Colonic mucosa (tissue), 4 donors: ENCODE measurements around the gene COL11A2. TPM values are rescaled to one million over a fixed set of nuclear protein-coding genes. Genes with fewer than 3 reads are reported as not detected.

Experiments used
- DNase-seq: peaks from one replicate; pipeline ENCODE4 v3.0.0-alpha.2; 2020
- H3K27ac ChIP-seq: fragments of 200-600 bp; one replicate; pipeline ENCODE4 v1.8.0; 2021
- H3K27me3 ChIP-seq: fragments of 200-600 bp; one replicate; pipeline ENCODE4 v1.8.0; 2021
- H3K36me3 ChIP-seq: fragments of 200-600 bp; one replicate; pipeline ENCODE4 v1.8.0; 2021
- H3K4me1 ChIP-seq: fragments of 200-600 bp; one replicate; pipeline ENCODE4 v1.8.0; 2021; ENCODE audit warnings: mild to moderate bottlenecking
- H3K4me3 ChIP-seq: fragments of 200-600 bp; one replicate; pipeline ENCODE4 v1.8.0; 2021
- H3K9ac ChIP-seq, 2 donors: one replicate each; pipeline ENCODE4 v1.7.0; 2013; ENCODE audit warnings: control low read depth in 2 of 2, low read depth in 2 of 2, low read length in 2 of 2
- H3K9me3 ChIP-seq: fragments of 200-600 bp; one replicate; pipeline ENCODE4 v1.8.0; 2021
- CTCF ChIP-seq: fragments of 200-600 bp; IDR thresholded peaks from one replicate; pipeline ENCODE4 v1.8.0; 2022; ENCODE audit warnings: antibody characterized with exemption, mild to moderate bottlenecking
- intact Hi-C: fragments of 100-400 bp; cut with DNase I; formaldehyde crosslinking; loops from one replicate; pipeline ENCODE4 v1.14.1; 2022
- total RNA-seq, 2 donors: library from RNA; stranded (reverse); fragmentation: NEBNext Ultra II Directional in 1 of 2; extraction: Animal tissue kit (Norgen Biotek cat#: 25700) in 1 of 2; gene quantifications; one replicate each; pipeline ENCODE4 v1.2.1, GENCODE V29; 2021
- donor health status: healthy.
- donor health status: DM: no; HTN: no; CAD: no.
- donor health status: DM: no; HTN: no; CAD: no.

Gene COL11A2
- total RNA-seq, 2 donors from 2014 or later, result 0.13 to 0.44 TPM

- H3K9ac ChIP-seq, result peak overlapping the region in 1 of 2 donors; percentile 56
- no peak for DNase-seq
Observed at GRCh38 chr6:33213989-33214335, 21.7 kb upstream of the COL11A2 start.

GRCh38 chr6:33213166-33213988 is 21.1 kb upstream of the COL11A2 start:
- TF ChIP-seq CTCF, result no peak
- peak overlapping the region; percentile 46 to 56 for H3K9ac ChIP-seq
- no peaks in the 10 kb centered on the region for H3K9me3 ChIP-seq
- intact Hi-C loops, result no loop called here
- no peaks in the 10 kb centered on the region for H3K27me3 ChIP-seq
- H3K36me3 ChIP-seq, result no peaks in the 10 kb centered on the region
- no peaks in the 10 kb centered on the region for H3K4me1 ChIP-seq
- DNase-seq, result no peak
- H3K27ac ChIP-seq, result no peak overlapping the region
- H3K4me3 ChIP-seq, result peak overlapping the region; percentile 7

More at GRCh38 chr6:33213989-33214335, 21.7 kb upstream of the COL11A2 start:
- no peaks in the 10 kb centered on the region for H3K36me3 ChIP-seq
- peak overlapping the region; percentile 7 for H3K4me3 ChIP-seq
- intact Hi-C loops, result no loop called here
- H3K27ac ChIP-seq, result no peak overlapping the region
- no peaks in the 10 kb centered on the region for H3K9me3 ChIP-seq
- no peak for TF ChIP-seq CTCF
- H3K4me1 ChIP-seq, result no peaks in the 10 kb centered on the region
- no peaks in the 10 kb centered on the region for H3K27me3 ChIP-seq

DNA sequence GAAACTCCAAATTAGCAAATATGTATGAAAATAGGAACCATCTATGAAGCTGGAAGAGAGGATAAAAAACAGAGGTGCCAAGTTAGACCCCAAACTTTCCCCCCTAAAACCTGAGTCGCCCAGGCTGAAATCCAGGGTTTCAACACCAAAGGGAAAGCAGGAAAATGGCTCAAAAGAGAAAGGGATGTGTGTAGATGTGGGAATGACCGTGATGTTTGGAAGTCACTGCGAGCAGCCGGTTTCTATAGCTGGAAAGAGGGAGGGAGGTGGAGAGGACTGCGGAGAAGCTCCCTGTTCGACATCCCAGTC is 20.5 kb upstream of the COL11A2 start:
- Histone ChIP-seq H3K27me3 (no peaks in the 10 kb centered on the region), H3K36me3 (no peaks in the 10 kb centered on the region), H3K27ac (no peak overlapping the region), H3K4me1 (no peaks in the 10 kb centered on the region), H3K9ac (peak overlapping the region; percentile 46 to 56), H3K9me3 (no peaks in the 10 kb centered on the region), H3K4me3 (peak overlapping the region; percentile 7)
- no peak for DNase-seq
- no peak for TF ChIP-seq CTCF
- intact Hi-C loops, result no loop called here

- intact Hi-C loops, result no loop called here
- TF ChIP-seq CTCF, result no peak
- DNase-seq, result no peak
Observed at GRCh38 chr6:33211666-33212422, 19.6 kb upstream of the COL11A2 start.

GRCh38 chr6:33211136-33211535 is 18.9 kb upstream of the COL11A2 start:
- Histone ChIP-seq H3K4me1 (no peaks in the 10 kb centered on the region), H3K9ac (no peak overlapping the region), H3K27me3 (no peaks in the 10 kb centered on the region), H3K36me3 (no peaks in the 10 kb centered on the region), H3K4me3 (no peak overlapping the region), H3K9me3 (no peaks in the 10 kb centered on the region), H3K27ac (no peak overlapping the region)
- TF ChIP-seq CTCF, result no peak
- intact Hi-C loops, result no loop called here
- DNase-seq, result no peak

More at GRCh38 chr6:33211666-33212422, 19.6 kb upstream of the COL11A2 start:
- Histone ChIP-seq H3K9ac (no peak overlapping the region), H3K27ac (no peak overlapping the region), H3K27me3 (no peaks in the 10 kb centered on the region), H3K9me3 (no peaks in the 10 kb centered on the region), H3K4me1 (no peaks in the 10 kb centered on the region), H3K4me3 (no peak overlapping the region), H3K36me3 (no peaks in the 10 kb centered on the region)
